Neural progenitor cell (in vitro differentiated cells): ENCODE results near the gene SLC2A6. TPM values are rescaled to one million over a fixed set of nuclear protein-coding genes. Genes with fewer than 3 reads are reported as not detected.

Experiments
- DNase-seq: peaks from one replicate; pipeline ENCODE4 v3.0.0-alpha.2; 2016; ENCODE audit warnings: low spot score
- H2AFZ ChIP-seq: fragments of 200-600 bp; sonication (generic); replicated peaks from 2 replicates; pipeline ENCODE4 v1.6.1; 2016; ENCODE audit warnings: antibody characterized with exemption
- H3F3A ChIP-seq: fragments of 200-600 bp; sonication (generic); 2 replicates; pipeline ENCODE4 v1.6.1; 2016; ENCODE audit warnings: antibody characterized with exemption, low read depth
- H3K27ac ChIP-seq: fragments of 200-600 bp; sonication (generic); 2 replicates; pipeline ENCODE4 v1.5.1; 2016; ENCODE audit warnings: mild to moderate bottlenecking
- H3K27me3 ChIP-seq: fragments of 200-600 bp; sonication (generic); 2 replicates; pipeline ENCODE4 v1.6.1; 2016; ENCODE audit warnings: mild to moderate bottlenecking, moderate library complexity
- H3K36me3 ChIP-seq: fragments of 200-600 bp; sonication (generic); 2 replicates; pipeline ENCODE4 v1.5.1; 2016
- H3K4me1 ChIP-seq: fragments of 200-600 bp; sonication (generic); 2 replicates; pipeline ENCODE4 v1.6.1; 2016; ENCODE audit warnings: mixed run types
- H3K4me2 ChIP-seq: fragments of 200-600 bp; sonication (generic); 2 replicates; pipeline ENCODE4 v1.6.1; 2016
- H3K4me3 ChIP-seq: fragments of 200-600 bp; sonication (generic); 2 replicates; pipeline ENCODE4 v1.5.1; 2016
- H3K79me2 ChIP-seq: fragments of 200-600 bp; sonication (generic); 2 replicates; pipeline ENCODE4 v1.6.1; 2016; ENCODE audit warnings: low read depth
- H3K9ac ChIP-seq: fragments of 200-600 bp; sonication (generic); 2 replicates; pipeline ENCODE4 v1.6.1; 2016
- H3K9me3 ChIP-seq: fragments of 200-600 bp; sonication (generic); 2 replicates; pipeline ENCODE4 v1.5.1; 2016; ENCODE audit warnings: low read depth
- H4K20me1 ChIP-seq: fragments of 200-600 bp; sonication (generic); 2 replicates; pipeline ENCODE4 v1.6.1; 2016; ENCODE audit warnings: low read depth
- H3K27ac Mint-ChIP-seq: 3 replicates; pipeline ENCODE4 v1.8.0; 2021; ENCODE audit warnings: mixed read lengths
- H3K27me3 Mint-ChIP-seq: 2 replicates; pipeline ENCODE4 v1.8.0; 2022; ENCODE audit warnings: low read depth, mild to moderate bottlenecking, inconsistent platforms, moderate library complexity, mixed read lengths; ENCODE audit not compliant: insufficient read depth
- H3K36me3 Mint-ChIP-seq: 3 replicates; pipeline ENCODE4 v1.8.0; 2021; ENCODE audit warnings: mixed read lengths
- H3K4me1 Mint-ChIP-seq: 3 replicates; pipeline ENCODE4 v1.8.0; 2021; ENCODE audit warnings: mixed read lengths
- H3K4me3 Mint-ChIP-seq: 3 replicates; pipeline ENCODE4 v1.8.0; 2021; ENCODE audit warnings: mild to moderate bottlenecking, moderate library complexity, mixed read lengths
- H3K9me3 Mint-ChIP-seq: 3 replicates; pipeline ENCODE4 v1.8.0; 2020; ENCODE audit warnings: mixed read lengths
- EZH2 ChIP-seq: fragments of 200-600 bp; sonication (generic); IDR thresholded peaks from 2 replicates; pipeline ENCODE4 v1.6.1; 2017; ENCODE audit warnings: antibody characterized with exemption, mild to moderate bottlenecking, moderate library complexity
- EZH2phosphoT487 ChIP-seq: fragments of 200-600 bp; sonication (generic); IDR thresholded peaks from 2 replicates; pipeline ENCODE4 v1.6.1; 2017; ENCODE audit warnings: antibody characterized with exemption
- total RNA-seq: library from RNA; depleted of rRNA; stranded (reverse); fragments of >200 nt; gene quantifications from 2 replicates; pipeline ENCODE4 v1.2.3, GENCODE V29; 2015; ENCODE audit warnings: low replicate concordance
- TF ChIP-seq, protein P1 (sequence below): fragments of 200-600 bp; sonication (generic); IDR thresholded peaks from 2 replicates; pipeline ENCODE4 v1.5.1; 2017; ENCODE audit warnings: antibody characterized with exemption, mild to moderate bottlenecking

SLC2A6 gene
- total RNA-seq, 1 donor from 2014 or later, result 2.3 TPM

DNA sequence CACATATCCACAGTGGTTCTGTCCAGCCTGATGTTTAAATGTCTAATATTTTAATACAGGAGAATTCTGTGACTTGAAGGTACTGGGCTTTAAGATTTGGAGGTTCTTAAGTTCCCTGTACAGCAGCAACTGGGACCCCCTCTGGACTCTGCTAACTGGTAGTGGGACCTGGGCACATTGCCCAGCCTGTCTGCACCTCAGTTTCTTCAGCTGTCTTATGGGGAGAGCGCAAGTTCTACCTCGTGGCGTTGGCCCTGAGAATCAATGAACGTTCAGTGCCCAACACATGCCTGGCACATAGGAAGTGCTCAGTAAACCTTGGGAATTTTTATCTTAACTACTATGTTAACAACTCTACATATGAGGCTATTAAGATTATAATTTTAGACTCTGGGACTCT is 1.4 kb downstream of the SLC2A6 start:
- H3K27ac Mint-ChIP-seq, result no peak overlapping the region
- Histone ChIP-seq H3K4me1 (peaks cover 10% of the 10 kb centered on the region), H3K4me2 (no peak overlapping the region), H3K9ac (no peak overlapping the region), H3K4me3 (no peak overlapping the region), H4K20me1 (no peaks in the 10 kb centered on the region), H3K79me2 (peaks cover 8% of the 10 kb centered on the region), H3K27ac (no peak overlapping the region), H3K9me3 (no peaks in the 10 kb centered on the region), H3K27me3 (peaks cover 20% of the 10 kb centered on the region), H3K36me3 (no peaks in the 10 kb centered on the region), H3F3A (peaks cover 3% of the 10 kb centered on the region), H2AFZ (no peak overlapping the region)
- H3K27me3 Mint-ChIP-seq, result peaks cover 5% of the 10 kb centered on the region
- H3K4me1 Mint-ChIP-seq, result peaks cover 8% of the 10 kb centered on the region
- no peaks in the 10 kb centered on the region for H3K36me3 Mint-ChIP-seq
- no peaks in the 10 kb centered on the region for H3K9me3 Mint-ChIP-seq
- TF ChIP-seq EZH2 (no peak), EZH2phosphoT487 (no peak)
- TF ChIP-seq, protein P1, sequence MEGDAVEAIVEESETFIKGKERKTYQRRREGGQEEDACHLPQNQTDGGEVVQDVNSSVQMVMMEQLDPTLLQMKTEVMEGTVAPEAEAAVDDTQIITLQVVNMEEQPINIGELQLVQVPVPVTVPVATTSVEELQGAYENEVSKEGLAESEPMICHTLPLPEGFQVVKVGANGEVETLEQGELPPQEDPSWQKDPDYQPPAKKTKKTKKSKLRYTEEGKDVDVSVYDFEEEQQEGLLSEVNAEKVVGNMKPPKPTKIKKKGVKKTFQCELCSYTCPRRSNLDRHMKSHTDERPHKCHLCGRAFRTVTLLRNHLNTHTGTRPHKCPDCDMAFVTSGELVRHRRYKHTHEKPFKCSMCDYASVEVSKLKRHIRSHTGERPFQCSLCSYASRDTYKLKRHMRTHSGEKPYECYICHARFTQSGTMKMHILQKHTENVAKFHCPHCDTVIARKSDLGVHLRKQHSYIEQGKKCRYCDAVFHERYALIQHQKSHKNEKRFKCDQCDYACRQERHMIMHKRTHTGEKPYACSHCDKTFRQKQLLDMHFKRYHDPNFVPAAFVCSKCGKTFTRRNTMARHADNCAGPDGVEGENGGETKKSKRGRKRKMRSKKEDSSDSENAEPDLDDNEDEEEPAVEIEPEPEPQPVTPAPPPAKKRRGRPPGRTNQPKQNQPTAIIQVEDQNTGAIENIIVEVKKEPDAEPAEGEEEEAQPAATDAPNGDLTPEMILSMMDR, result no peak
- no peak for DNase-seq
- peak overlapping the region; percentile 75 for H3K4me3 Mint-ChIP-seq

DNA sequence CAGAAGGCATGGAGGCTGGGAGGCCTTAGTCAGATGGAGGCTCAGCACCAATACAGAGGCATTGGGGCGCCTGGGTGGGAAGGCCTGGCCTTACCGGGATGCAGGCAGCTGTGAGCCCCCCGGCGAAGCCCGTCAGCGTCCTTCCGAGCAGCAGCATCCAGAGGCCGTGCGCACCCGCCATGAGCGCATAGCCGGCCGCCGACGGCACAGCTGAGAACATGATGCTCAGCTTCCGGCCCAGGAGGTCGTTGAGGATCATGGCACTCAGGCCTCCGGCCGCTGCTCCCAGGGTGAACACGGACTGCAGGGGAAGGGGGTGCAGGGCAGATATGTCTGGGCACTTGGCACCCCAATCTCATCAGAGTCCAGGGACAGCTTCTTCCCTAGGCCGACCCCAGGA is 2.0 kb downstream of the SLC2A6 start:
- Histone ChIP-seq H3K9me3 (no peaks in the 10 kb centered on the region), H3K27me3 (peaks cover 20% of the 10 kb centered on the region), H3K9ac (no peak overlapping the region), H3F3A (peaks cover 3% of the 10 kb centered on the region), H3K27ac (no peak overlapping the region), H2AFZ (no peak overlapping the region), H3K4me3 (no peak overlapping the region), H4K20me1 (no peaks in the 10 kb centered on the region), H3K4me2 (no peak overlapping the region), H3K36me3 (no peaks in the 10 kb centered on the region), H3K4me1 (peaks cover 10% of the 10 kb centered on the region), H3K79me2 (peaks cover 8% of the 10 kb centered on the region)
- peaks cover 2% of the 10 kb centered on the region for H3K27me3 Mint-ChIP-seq
- peaks cover 4% of the 10 kb centered on the region for H3K4me1 Mint-ChIP-seq
- H3K36me3 Mint-ChIP-seq, result no peaks in the 10 kb centered on the region
- H3K9me3 Mint-ChIP-seq, result no peaks in the 10 kb centered on the region
- no peak for DNase-seq
- no peak overlapping the region for H3K27ac Mint-ChIP-seq
- TF ChIP-seq, protein P1, result no peak
- TF ChIP-seq EZH2 (no peak), EZH2phosphoT487 (no peak)
- H3K4me3 Mint-ChIP-seq, result no peak overlapping the region

DNA sequence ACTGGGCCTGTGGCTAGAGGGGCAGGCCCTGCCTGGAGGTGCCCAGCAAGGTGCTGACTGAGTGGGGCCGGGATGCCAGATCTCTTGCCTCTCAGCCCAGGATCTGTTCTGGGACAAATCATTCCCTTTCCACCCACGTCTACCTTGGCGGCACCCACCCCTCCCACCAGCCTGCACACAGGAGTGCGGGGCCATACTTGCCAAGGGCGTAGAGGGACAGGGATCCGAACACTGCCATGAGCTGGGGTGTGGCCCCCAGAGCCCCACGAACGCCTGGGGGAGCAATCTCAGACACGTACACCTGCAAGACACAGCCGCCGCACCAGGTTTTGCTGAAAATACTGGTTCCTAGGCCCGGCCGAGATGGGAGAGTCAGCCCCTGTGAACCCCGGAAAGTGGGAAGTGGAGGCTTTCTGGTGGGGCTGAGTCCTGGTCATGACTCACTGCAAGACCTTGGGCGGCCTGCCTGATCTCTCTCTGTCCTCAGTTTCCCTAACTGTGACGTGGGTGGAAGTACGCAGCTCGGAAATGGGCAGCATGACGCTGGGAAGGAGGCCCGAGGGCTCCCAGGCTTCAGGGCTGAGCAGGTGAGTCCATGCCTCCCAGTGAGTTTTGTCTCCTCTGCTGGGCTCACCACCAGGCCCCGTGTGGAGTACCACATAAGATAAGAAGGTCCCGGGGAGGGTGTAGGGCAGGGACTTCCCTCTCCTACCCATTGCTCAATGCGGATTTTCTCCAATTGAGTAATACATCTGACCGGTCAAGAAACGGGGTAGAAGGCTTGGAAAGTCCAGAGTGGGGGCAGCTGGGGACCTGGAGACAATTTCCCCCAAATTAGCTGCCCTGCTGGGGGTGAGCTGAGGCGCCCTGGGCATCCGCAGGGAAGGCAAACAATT is 2.6 kb downstream of the SLC2A6 start:
- H3K4me3 ChIP-seq, result no peak overlapping the region
- no peak overlapping the region for H3K27ac ChIP-seq
- H3K4me2 ChIP-seq, result no peak overlapping the region
- peaks cover 10% of the 10 kb centered on the region for H3K4me1 ChIP-seq
- no peak overlapping the region for H3K9ac ChIP-seq
- no peaks in the 10 kb centered on the region for H3K36me3 ChIP-seq
- peaks cover 20% of the 10 kb centered on the region for H3K27me3 ChIP-seq
- no peaks in the 10 kb centered on the region for H4K20me1 ChIP-seq
- peaks cover 8% of the 10 kb centered on the region for H3K79me2 ChIP-seq
- no peak overlapping the region for H2AFZ ChIP-seq
- H3K9me3 ChIP-seq, result no peaks in the 10 kb centered on the region
- Mint-ChIP-seq H3K9me3 (no peaks in the 10 kb centered on the region), H3K4me3 (no peak overlapping the region), H3K27ac (no peak overlapping the region), H3K27me3 (peaks cover 3% of the 10 kb centered on the region), H3K4me1 (peaks cover 4% of the 10 kb centered on the region), H3K36me3 (no peaks in the 10 kb centered on the region)
- no peak for DNase-seq
- TF ChIP-seq, protein P1, result no peak
- TF ChIP-seq EZH2phosphoT487 (no peak), EZH2 (no peak)
- peaks cover 3% of the 10 kb centered on the region for H3F3A ChIP-seq
